Lower leg skin (tissue), 3 donors: Measurements from ENCODE around the gene KDELR3.

Experiments used
- POLR2A ChIP-seq, 2 donors: fragments of 450-650 bp; IDR thresholded peaks; one replicate each; pipeline ENCODE4 v1.6.1; 2016 to 2017; ENCODE audit warnings: antibody characterized with exemption in 2 of 2, mild to moderate bottlenecking in 1 of 2, moderate library complexity in 1 of 2
- TF ChIP-seq, protein P1 (sequence below), 3 donors: fragments of 450-650 bp; IDR thresholded peaks; one replicate each; pipeline ENCODE4 v1.5.1; 2016; ENCODE audit warnings: antibody characterized with exemption in 3 of 3, mild to moderate bottlenecking in 3 of 3, moderate library complexity in 2 of 3

DNA sequence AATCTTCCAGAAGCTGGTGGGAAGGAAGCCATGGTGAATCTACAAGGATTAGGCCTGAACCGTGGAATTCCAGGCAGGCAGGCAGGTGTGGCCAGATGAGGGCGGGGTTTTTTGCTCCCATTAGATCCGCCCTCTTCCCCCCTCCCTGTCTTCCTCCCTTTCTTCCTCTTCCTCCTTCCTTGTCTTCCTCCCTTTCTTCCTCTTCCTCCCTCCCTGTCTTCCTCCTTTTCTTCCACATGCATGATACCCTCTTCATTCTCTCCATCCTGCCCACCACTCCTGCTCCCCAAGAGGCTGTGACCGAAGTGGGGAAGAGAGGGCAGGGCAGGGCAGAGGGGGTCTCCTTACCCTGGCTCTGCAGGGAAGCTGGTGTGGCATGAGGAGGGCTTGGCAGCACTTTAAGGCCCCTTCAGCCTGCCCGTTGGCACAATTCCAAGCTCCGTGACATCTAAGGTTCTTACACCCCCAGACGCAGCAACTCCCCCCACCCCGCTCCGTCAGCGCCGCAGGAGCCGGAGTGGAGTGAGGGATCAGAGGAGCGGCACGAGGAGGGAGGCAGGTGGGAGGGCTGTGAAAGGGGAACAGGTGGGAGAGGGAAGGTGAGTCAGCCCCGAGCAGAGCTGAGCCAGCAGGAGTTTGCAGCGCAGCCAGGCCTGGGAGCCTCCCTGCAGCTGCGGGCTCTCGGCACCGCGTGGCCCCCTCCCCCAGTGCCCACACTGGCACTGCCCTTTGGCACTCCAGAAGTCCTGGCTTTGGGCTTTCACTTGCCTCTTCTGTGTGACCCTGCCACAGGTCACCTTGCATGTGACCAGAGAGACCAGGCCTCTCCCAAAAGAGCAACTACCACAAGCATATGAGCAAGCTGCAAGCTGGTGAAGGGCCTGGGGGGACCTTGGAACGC lies 45.0 kb upstream of the KDELR3 start:
- TF ChIP-seq POLR2A (IDR thresholded peaks at IDR 0.05), result no peak
- TF ChIP-seq, protein P1, sequence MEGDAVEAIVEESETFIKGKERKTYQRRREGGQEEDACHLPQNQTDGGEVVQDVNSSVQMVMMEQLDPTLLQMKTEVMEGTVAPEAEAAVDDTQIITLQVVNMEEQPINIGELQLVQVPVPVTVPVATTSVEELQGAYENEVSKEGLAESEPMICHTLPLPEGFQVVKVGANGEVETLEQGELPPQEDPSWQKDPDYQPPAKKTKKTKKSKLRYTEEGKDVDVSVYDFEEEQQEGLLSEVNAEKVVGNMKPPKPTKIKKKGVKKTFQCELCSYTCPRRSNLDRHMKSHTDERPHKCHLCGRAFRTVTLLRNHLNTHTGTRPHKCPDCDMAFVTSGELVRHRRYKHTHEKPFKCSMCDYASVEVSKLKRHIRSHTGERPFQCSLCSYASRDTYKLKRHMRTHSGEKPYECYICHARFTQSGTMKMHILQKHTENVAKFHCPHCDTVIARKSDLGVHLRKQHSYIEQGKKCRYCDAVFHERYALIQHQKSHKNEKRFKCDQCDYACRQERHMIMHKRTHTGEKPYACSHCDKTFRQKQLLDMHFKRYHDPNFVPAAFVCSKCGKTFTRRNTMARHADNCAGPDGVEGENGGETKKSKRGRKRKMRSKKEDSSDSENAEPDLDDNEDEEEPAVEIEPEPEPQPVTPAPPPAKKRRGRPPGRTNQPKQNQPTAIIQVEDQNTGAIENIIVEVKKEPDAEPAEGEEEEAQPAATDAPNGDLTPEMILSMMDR (IDR thresholded peaks at IDR 0.05), result no peak
